K562 (cell line): Measurements from ENCODE around the gene HGS. TPM values are rescaled to one million over a fixed set of nuclear protein-coding genes. Genes with fewer than 3 reads are reported as not detected.

Experiments used
- BACH1 ChIP-seq: fragments of 200-800 bp; sonication (Bioruptor generic); IDR thresholded peaks from 2 replicates; pipeline ENCODE4 v1.6.1; 2016; ENCODE audit warnings: missing genetic modification characterization, missing compliant biosample characterization
- CBFA2T3 ChIP-seq: fragments of 450-650 bp; IDR thresholded peaks from 2 replicates; pipeline ENCODE4 v1.6.1; 2017
- CXXC5 ChIP-seq: fragments of 250-450 bp; sonication (Bioruptor Pico); IDR thresholded peaks from 2 replicates; pipeline ENCODE4 v1.8.0; 2022; ENCODE audit warnings: inconsistent platforms, mild to moderate bottlenecking, moderate library complexity
- ETV6 ChIP-seq, 3 experiments: fragments of 150-350 bp in 1 of 3; sonication (generic) in 1 of 3; formaldehyde crosslinking in 1 of 3; IDR thresholded peaks; 2 replicates each; pipeline versions ENCODE4 v1.6.1 to v1.8.0; 2014 to 2022; ENCODE audit warnings: borderline replicate concordance in 2 of 3, low read depth in 2 of 3, antibody characterized with exemption in 1 of 3, low read length in 1 of 3, mild to moderate bottlenecking in 1 of 3, missing genetic modification reagents in 1 of 3
- KAT8 ChIP-seq: fragments of 450-650 bp; IDR thresholded peaks from 2 replicates; pipeline ENCODE4 v1.6.1; 2016; ENCODE audit warnings: low read depth, mild to moderate bottlenecking
- PREB ChIP-seq: sonication (generic); formaldehyde crosslinking; IDR thresholded peaks from 2 replicates; pipeline ENCODE4 v1.8.1; 2023; ENCODE audit warnings: mild to moderate bottlenecking, missing genetic modification reagents
- PRPF4 ChIP-seq: fragments of 200-400 bp; formaldehyde crosslinking; IDR thresholded peaks from one replicate; pipeline ENCODE4 v1.6.1; 2017; ENCODE audit warnings: low read length, low read depth, mild to moderate bottlenecking; ENCODE audit not compliant: insufficient read depth, poor library complexity, severe bottlenecking
- TFAM ChIP-seq: fragments of 250-450 bp; sonication (Bioruptor Pico); conservative IDR thresholded peaks from 2 replicates; pipeline ENCODE4 v1.5.0; 2021; ENCODE audit warnings: mild to moderate bottlenecking, moderate library complexity
- ZNF24 ChIP-seq: fragments of 450-650 bp; IDR thresholded peaks from 2 replicates; pipeline ENCODE4 v1.6.1; 2016
- ZNF280A ChIP-seq: fragments of 450-650 bp; IDR thresholded peaks from 2 replicates; pipeline ENCODE4 v1.6.1; 2018; ENCODE audit warnings: mild to moderate bottlenecking, low read depth; ENCODE audit not compliant: partially characterized antibody
- ZNF764 ChIP-seq: fragments of 250-450 bp; sonication (Bioruptor Pico); IDR thresholded peaks from 2 replicates; pipeline ENCODE4 v1.4.0; 2020; ENCODE audit warnings: low read depth, mild to moderate bottlenecking, moderate library complexity
- polyA plus RNA-seq, 8 experiments: library from polyadenylated mRNA; depleted of rRNA in 4 of 8; stranded (reverse) in 5 of 8; unstranded in 3 of 8; fragments of >200 nt; fragmentation: Nextera tagmentation in 2 of 8; fragmentation: Illumina TruSeq in 1 of 8; extraction: Ambion mirVana in 2 of 8; extraction: Trizol in 1 of 8; gene quantifications; 2 replicates each; pipeline versions ENCODE4 v1.2.1 to v1.2.3, GENCODE V29; 2011 to 2014; ENCODE audit warnings: inconsistent platforms in 1 of 8, missing spikeins in 1 of 8
- total RNA-seq, 7 experiments: library from RNA; depleted of rRNA in 6 of 7; stranded (reverse); fragments of >200 nt in 6 of 7; fragmentation: Illumina TruSeq in 2 of 7; extraction: Trizol in 2 of 7; gene quantifications; 2 replicates each; pipeline versions ENCODE4 v1.2.1 to v1.2.3, GENCODE V29; 2011 to 2021; ENCODE audit warnings: low replicate concordance in 1 of 7
- TF ChIP-seq, protein P1 (sequence below), 2 experiments: fragments of 450-650 bp; formaldehyde crosslinking in 1 of 2; IDR thresholded peaks; 2 replicates each; pipeline versions ENCODE4 v1.4.0 to v1.6.1; 2014 to 2020; ENCODE audit warnings: mild to moderate bottlenecking in 2 of 2, borderline replicate concordance in 1 of 2, low read depth in 1 of 2
- TF ChIP-seq, protein P2 (sequence below): fragments of 450-650 bp; formaldehyde crosslinking; IDR thresholded peaks from 2 replicates; pipeline ENCODE4 v1.4.0; 2022; ENCODE audit warnings: missing genetic modification characterization

Gene HGS
- total and polyA plus RNA-seq, 9 of the 15 experiments (the other 6 are each of a cell fraction or from before 2014, with no cell fraction given) = 3.9 to 176 (median 77.1) TPM

DNA sequence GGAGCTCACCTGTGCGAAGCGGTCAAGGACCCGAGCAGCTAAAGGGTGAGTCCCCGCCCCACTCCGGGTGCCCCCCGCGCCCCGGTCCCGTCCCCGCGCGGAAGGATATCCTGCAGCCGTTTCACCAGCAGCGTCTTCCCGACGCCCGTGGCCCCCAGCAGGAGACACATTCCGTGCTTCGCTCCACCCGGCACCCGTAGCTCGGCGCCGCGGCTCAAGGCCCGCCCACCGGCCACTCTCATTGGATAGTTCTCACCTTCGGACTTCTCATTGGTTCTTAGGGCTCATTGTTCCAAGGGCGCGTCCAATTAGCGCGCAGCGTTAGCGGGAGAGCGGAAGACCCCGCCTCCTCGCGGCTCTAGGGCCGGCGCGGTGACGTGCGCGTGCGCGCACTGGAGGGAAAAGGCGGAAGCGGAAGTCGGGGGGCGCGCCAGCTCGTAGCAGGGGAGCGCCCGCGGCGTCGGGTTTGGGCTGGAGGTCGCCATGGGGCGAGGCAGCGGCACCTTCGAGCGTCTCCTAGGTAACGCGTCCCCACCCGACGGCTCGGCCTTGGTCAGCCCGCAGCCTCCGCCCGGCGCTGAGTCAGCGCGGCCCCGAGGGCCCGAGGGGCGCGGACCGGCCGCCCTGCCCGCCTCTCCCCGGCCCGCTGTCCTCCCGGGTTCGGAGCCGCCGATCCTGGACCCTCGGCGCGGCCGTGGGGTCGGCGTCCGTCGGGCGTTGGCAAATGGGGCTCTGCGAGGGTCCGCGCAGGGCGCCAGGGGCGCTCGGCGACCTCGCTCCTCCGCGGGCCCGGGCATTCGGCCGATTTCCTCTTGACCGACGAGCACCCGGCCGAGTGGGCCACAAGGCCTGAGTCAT lies at the start of gene HGS, which contains the start of gene ARL16 (continued):
- TF ChIP-seq PRPF4 (no peak), BACH1 (tag) (no peak), CXXC5 (CRISPR knock-in tag) (peak; percentile 92), ETV6 (IDR thresholded peaks at IDR 0.05; ENCODE audit: borderline replicate concordance in 1 of 2, low read depth in 2 of 2, low read length in 1 of 2) (no peak), ETV6 (CRISPR knock-in tag; IDR thresholded peaks at IDR 0.05; ENCODE audit: borderline replicate concordance) (no peak), CBFA2T3 (no peak), ZNF764 (no peak), KAT8 (no peak), PREB (CRISPR knock-in tag) (no peak), ZNF280A (no peak), ZNF24 (0 out of 2 replicates have a peak, but pooled peaks have one; percentile 11), TFAM (CRISPR knock-in tag) (no peak)
- TF ChIP-seq, protein P1, sequence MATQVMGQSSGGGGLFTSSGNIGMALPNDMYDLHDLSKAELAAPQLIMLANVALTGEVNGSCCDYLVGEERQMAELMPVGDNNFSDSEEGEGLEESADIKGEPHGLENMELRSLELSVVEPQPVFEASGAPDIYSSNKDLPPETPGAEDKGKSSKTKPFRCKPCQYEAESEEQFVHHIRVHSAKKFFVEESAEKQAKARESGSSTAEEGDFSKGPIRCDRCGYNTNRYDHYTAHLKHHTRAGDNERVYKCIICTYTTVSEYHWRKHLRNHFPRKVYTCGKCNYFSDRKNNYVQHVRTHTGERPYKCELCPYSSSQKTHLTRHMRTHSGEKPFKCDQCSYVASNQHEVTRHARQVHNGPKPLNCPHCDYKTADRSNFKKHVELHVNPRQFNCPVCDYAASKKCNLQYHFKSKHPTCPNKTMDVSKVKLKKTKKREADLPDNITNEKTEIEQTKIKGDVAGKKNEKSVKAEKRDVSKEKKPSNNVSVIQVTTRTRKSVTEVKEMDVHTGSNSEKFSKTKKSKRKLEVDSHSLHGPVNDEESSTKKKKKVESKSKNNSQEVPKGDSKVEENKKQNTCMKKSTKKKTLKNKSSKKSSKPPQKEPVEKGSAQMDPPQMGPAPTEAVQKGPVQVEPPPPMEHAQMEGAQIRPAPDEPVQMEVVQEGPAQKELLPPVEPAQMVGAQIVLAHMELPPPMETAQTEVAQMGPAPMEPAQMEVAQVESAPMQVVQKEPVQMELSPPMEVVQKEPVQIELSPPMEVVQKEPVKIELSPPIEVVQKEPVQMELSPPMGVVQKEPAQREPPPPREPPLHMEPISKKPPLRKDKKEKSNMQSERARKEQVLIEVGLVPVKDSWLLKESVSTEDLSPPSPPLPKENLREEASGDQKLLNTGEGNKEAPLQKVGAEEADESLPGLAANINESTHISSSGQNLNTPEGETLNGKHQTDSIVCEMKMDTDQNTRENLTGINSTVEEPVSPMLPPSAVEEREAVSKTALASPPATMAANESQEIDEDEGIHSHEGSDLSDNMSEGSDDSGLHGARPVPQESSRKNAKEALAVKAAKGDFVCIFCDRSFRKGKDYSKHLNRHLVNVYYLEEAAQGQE (IDR thresholded peaks at IDR 0.05; ENCODE audit: borderline replicate concordance) = no peak
- TF ChIP-seq, protein P1 (CRISPR knock-in tag; IDR thresholded peaks at IDR 0.05; ENCODE audit: low read depth) = peak; percentile 72; the same call in 1 of the 2 replicates
- TF ChIP-seq, protein P2, sequence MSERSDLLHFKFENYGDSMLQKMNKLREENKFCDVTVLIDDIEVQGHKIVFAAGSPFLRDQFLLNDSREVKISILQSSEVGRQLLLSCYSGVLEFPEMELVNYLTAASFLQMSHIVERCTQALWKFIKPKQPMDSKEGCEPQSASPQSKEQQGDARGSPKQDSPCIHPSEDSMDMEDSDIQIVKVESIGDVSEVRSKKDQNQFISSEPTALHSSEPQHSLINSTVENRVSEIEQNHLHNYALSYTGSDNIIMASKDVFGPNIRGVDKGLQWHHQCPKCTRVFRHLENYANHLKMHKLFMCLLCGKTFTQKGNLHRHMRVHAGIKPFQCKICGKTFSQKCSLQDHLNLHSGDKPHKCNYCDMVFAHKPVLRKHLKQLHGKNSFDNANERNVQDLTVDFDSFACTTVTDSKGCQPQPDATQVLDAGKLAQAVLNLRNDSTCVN (CRISPR knock-in tag) = no peak
